Germinal center (tissue), 1 donor: ENCODE measurements around the gene CLDN17.

Experiments
- DNase-seq: peaks from one replicate; pipeline ENCODE4 v3.0.0; 2012; ENCODE audit warnings: mixed read lengths, low spot score

Gene CLDN17

DNA sequence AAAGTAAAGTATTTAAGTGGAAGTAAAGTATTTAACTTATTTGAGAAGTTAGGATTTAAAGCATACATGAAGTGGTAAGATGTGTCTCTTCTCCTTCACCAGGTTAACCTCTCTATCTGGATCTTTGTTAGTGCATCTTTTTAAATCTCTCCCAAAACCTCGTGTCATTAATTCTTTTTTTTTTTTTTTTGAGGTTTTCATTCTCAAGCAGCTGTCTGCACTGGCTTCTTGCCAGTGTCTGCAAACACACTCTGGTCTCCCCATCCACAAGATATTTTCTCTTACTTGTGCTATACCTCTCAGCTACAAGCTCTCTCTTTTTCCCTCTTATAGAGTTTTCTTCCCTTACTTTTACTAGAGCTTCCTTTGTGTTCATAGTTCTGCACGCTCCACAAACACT is 49.0 kb downstream of the CLDN17 start:
- no peak for DNase-seq

DNA sequence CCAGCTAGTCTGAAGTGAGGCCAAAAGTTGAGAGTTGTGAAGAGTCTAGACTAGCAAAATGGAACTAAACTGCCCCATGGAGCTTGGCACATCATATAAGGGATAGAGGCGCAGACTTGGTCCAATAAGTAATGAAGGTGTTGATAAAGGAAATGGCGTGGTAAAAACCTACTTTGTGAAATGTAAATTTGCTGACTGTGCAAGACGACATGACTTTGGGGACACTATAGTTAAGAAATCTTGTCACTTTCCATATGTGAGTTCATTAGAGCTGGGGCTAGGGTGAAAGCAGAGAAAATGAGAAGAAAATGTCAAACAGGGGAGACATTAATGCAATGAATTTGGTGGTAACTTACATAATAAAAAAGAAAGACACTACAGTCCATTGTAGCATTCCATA is 50.1 kb downstream of the CLDN17 start:
- DNase-seq: no peak
